Measurements from ENCODE around the gene FABP1.

GRCh38 chr2:88078643-88079172, 49.2 kb downstream of the FABP1 start:
- TF ChIP-seq CTCF (IDR thresholded peaks at IDR 0.05), result no peak
- TF ChIP-seq NRF1 (IDR thresholded peaks at IDR 0.05; ENCODE audit: low read depth, low read length), result no peak
- TF ChIP-seq REST (IDR thresholded peaks at IDR 0.05; ENCODE audit: low read depth, low read length), result no peak
- no peak for TF ChIP-seq POLR2AphosphoS5 (IDR thresholded peaks at IDR 0.05; ENCODE audit: low read depth, low read length)

Data from SK-N-SH (cell line).